ENCODE measurements around the gene OR8S1. TPM values are rescaled to one million over a fixed set of nuclear protein-coding genes. Genes with fewer than 3 reads are reported as not detected.
"Not testable (repeated sequence)": the region's sequence is repeated elsewhere in the genome, so short reads cannot be mapped to it uniquely, and the experiment has no call there.

OR8S1 gene
- total RNA-seq, 1 donor: not detected

GRCh38 chr12:48486679-48487078 is 38.8 kb upstream of the OR8S1 start:
- TF ChIP-seq CTCF (IDR thresholded peaks at IDR 0.05; ENCODE audit: extremely low read depth, low read depth, low read length): no peak
- Histone ChIP-seq H3K4me2 (ENCODE audit: insufficient read depth, low read length) (no peak overlapping the region), H3K9me3 (ENCODE audit: low read depth, low read length) (no peaks in the 10 kb centered on the region), H3K4me3 (ENCODE audit: insufficient read depth, low read length) (no peak overlapping the region), H3K36me3 (ENCODE audit: insufficient read depth, low read length) (no peaks in the 10 kb centered on the region), H3K79me2 (ENCODE audit: insufficient read depth, low read length) (no peaks in the 10 kb centered on the region), H3K27me3 (ENCODE audit: insufficient read depth, low read length) (no peaks in the 10 kb centered on the region), H2AFZ (ENCODE audit: low read length) (no peak overlapping the region), H3K4me1 (ENCODE audit: insufficient read depth, low read length) (no peaks in the 10 kb centered on the region), H4K20me1 (ENCODE audit: insufficient read depth, low read length) (no peaks in the 10 kb centered on the region), H3K27ac (ENCODE audit: low read depth, low read length) (no peak overlapping the region)
- no peak for DNase-seq (ENCODE audit: insufficient read length, low spot score, missing footprints)

GRCh38 chr12:48489012-48489411 is 36.4 kb upstream of the OR8S1 start:
- DNase-seq (ENCODE audit: insufficient read length, low spot score, missing footprints): no peak
- Histone ChIP-seq H3K9me3 (ENCODE audit: low read depth, low read length) (no peaks in the 10 kb centered on the region), H2AFZ (ENCODE audit: low read length) (no peak overlapping the region), H3K4me1 (ENCODE audit: insufficient read depth, low read length) (no peaks in the 10 kb centered on the region), H4K20me1 (ENCODE audit: insufficient read depth, low read length) (no peaks in the 10 kb centered on the region), H3K79me2 (ENCODE audit: insufficient read depth, low read length) (no peaks in the 10 kb centered on the region), H3K4me2 (ENCODE audit: insufficient read depth, low read length) (no peak overlapping the region), H3K4me3 (ENCODE audit: insufficient read depth, low read length) (no peak overlapping the region), H3K36me3 (ENCODE audit: insufficient read depth, low read length) (no peaks in the 10 kb centered on the region), H3K27ac (ENCODE audit: low read depth, low read length) (no peak overlapping the region), H3K27me3 (ENCODE audit: insufficient read depth, low read length) (no peaks in the 10 kb centered on the region)
- TF ChIP-seq CTCF (IDR thresholded peaks at IDR 0.05; ENCODE audit: extremely low read depth, low read depth, low read length): no peak

- not testable (repeated sequence) for H2AFZ ChIP-seq (ENCODE audit: low read length); H3K4me2 ChIP-seq (ENCODE audit: insufficient read depth, low read length); H3K27me3 ChIP-seq (ENCODE audit: insufficient read depth, low read length); H4K20me1 ChIP-seq (ENCODE audit: insufficient read depth, low read length); H3K4me1 ChIP-seq (ENCODE audit: insufficient read depth, low read length); H3K79me2 ChIP-seq (ENCODE audit: insufficient read depth, low read length); H3K9me3 ChIP-seq (ENCODE audit: low read depth, low read length); DNase-seq (ENCODE audit: insufficient read length, low spot score, missing footprints); H3K4me3 ChIP-seq (ENCODE audit: insufficient read depth, low read length); H3K36me3 ChIP-seq (ENCODE audit: insufficient read depth, low read length); H3K27ac ChIP-seq (ENCODE audit: low read depth, low read length)
Measured at GRCh38 chr12:48489456-48489855, 36.0 kb upstream of the OR8S1 start.

GRCh38 chr12:48500281-48500680 is 25.2 kb upstream of the OR8S1 start:
- not testable (repeated sequence) for H4K20me1 ChIP-seq (ENCODE audit: insufficient read depth, low read length); H3K9me3 ChIP-seq (ENCODE audit: low read depth, low read length); H3K27me3 ChIP-seq (ENCODE audit: insufficient read depth, low read length); H3K79me2 ChIP-seq (ENCODE audit: insufficient read depth, low read length); H3K4me1 ChIP-seq (ENCODE audit: insufficient read depth, low read length); H3K36me3 ChIP-seq (ENCODE audit: insufficient read depth, low read length); H3K27ac ChIP-seq (ENCODE audit: low read depth, low read length); H2AFZ ChIP-seq (ENCODE audit: low read length); H3K4me2 ChIP-seq (ENCODE audit: insufficient read depth, low read length); DNase-seq (ENCODE audit: insufficient read length, low spot score, missing footprints); H3K4me3 ChIP-seq (ENCODE audit: insufficient read depth, low read length)

GRCh38 chr12:48506836-48507235 is 18.6 kb upstream of the OR8S1 start:
- not testable (repeated sequence) for H3K27ac ChIP-seq (ENCODE audit: low read depth, low read length); H3K4me2 ChIP-seq (ENCODE audit: insufficient read depth, low read length)

More at GRCh38 chr12:48506836-48507235, 18.6 kb upstream of the OR8S1 start:
- not testable (repeated sequence) for H3K4me1 ChIP-seq (ENCODE audit: insufficient read depth, low read length); H3K27me3 ChIP-seq (ENCODE audit: insufficient read depth, low read length); H3K4me3 ChIP-seq (ENCODE audit: insufficient read depth, low read length); H3K79me2 ChIP-seq (ENCODE audit: insufficient read depth, low read length); DNase-seq (ENCODE audit: insufficient read length, low spot score, missing footprints); H4K20me1 ChIP-seq (ENCODE audit: insufficient read depth, low read length); H3K9me3 ChIP-seq (ENCODE audit: low read depth, low read length); H3K36me3 ChIP-seq (ENCODE audit: insufficient read depth, low read length); H2AFZ ChIP-seq (ENCODE audit: low read length)

Data from osteoblast (primary cell).